K562 (cell line): ENCODE results near the gene ZBTB14. TPM values are rescaled to one million over a fixed set of nuclear protein-coding genes. Genes with fewer than 3 reads are reported as not detected.
A peak's percentile ranks its signal among the peaks of the same experiment; 100 is the strongest.

Experiments
- ATF4 ChIP-seq: fragments of 450-650 bp; formaldehyde crosslinking; IDR thresholded peaks from 2 replicates; pipeline ENCODE4 v1.4.0; 2022; ENCODE audit warnings: mild to moderate bottlenecking, moderate library complexity
- CHD1 ChIP-seq: fragments of 200-600 bp; sonication (generic); IDR thresholded peaks from one replicate; pipeline ENCODE4 v1.6.1; 2012; ENCODE audit warnings: mild to moderate bottlenecking, moderate library complexity, low read length, inconsistent platforms
- CREB1 ChIP-seq, 2 experiments: sonication (generic) in 1 of 2; formaldehyde crosslinking in 1 of 2; IDR thresholded peaks; 2 replicates each; pipeline versions ENCODE4 v1.6.1 to v1.8.0; 2012 to 2022; ENCODE audit warnings: inconsistent platforms in 1 of 2, mild to moderate bottlenecking in 1 of 2, missing genetic modification reagents in 1 of 2, moderate library complexity in 1 of 2
- ETV5 ChIP-seq: sonication (generic); formaldehyde crosslinking; IDR thresholded peaks from 2 replicates; pipeline ENCODE4 v1.4.0; 2020; ENCODE audit warnings: low read depth, mild to moderate bottlenecking, missing genetic modification reagents
- IRF2 ChIP-seq: sonication (generic); formaldehyde crosslinking; IDR thresholded peaks from 2 replicates; pipeline ENCODE4 v1.8.1; 2022; ENCODE audit warnings: mild to moderate bottlenecking, missing genetic modification reagents
- KHSRP ChIP-seq: fragments of 450-650 bp; IDR thresholded peaks from 2 replicates; pipeline ENCODE4 v1.6.1; 2017
- POLR2G ChIP-seq: fragments of 200-400 bp; formaldehyde crosslinking; IDR thresholded peaks from 2 replicates; pipeline ENCODE4 v1.6.1; 2017; ENCODE audit warnings: low read depth, mild to moderate bottlenecking, antibody characterized with exemption, low read length, moderate library complexity
- SIRT6 ChIP-seq: IDR thresholded peaks from one replicate; pipeline ENCODE4 v1.6.1; 2012; ENCODE audit warnings: low read depth, mild to moderate bottlenecking, control low read depth, inconsistent platforms, low read length, moderate library complexity
- U2AF2 ChIP-seq: fragments of 200-400 bp; formaldehyde crosslinking; optimal IDR thresholded peaks from 2 replicates; pipeline ENCODE3; 2017; ENCODE audit warnings: low read depth, mild to moderate bottlenecking, low read length
- XRCC5 ChIP-seq: fragments of 200-400 bp; formaldehyde crosslinking; IDR thresholded peaks from 2 replicates; pipeline ENCODE4 v1.6.1; 2017; ENCODE audit warnings: low read depth, mild to moderate bottlenecking, low read length
- ZBTB1 ChIP-seq: sonication (generic); formaldehyde crosslinking; IDR thresholded peaks from 2 replicates; pipeline ENCODE4 v1.8.1; 2023; ENCODE audit warnings: missing genetic modification reagents, low read depth, mild to moderate bottlenecking, borderline replicate concordance
- ZBTB33 ChIP-seq: sonication (generic); formaldehyde crosslinking; IDR thresholded peaks from 2 replicates; pipeline ENCODE4 v1.8.1; 2023; ENCODE audit warnings: mild to moderate bottlenecking, missing genetic modification reagents
- ZNF75A ChIP-seq: fragments of 450-650 bp; formaldehyde crosslinking; IDR thresholded peaks from 2 replicates; pipeline ENCODE4 v1.4.0; 2020; ENCODE audit warnings: mild to moderate bottlenecking
- polyA plus RNA-seq, 8 experiments: library from polyadenylated mRNA; depleted of rRNA in 4 of 8; stranded (reverse) in 5 of 8; unstranded in 3 of 8; fragments of >200 nt; fragmentation: Nextera tagmentation in 2 of 8; fragmentation: Illumina TruSeq in 1 of 8; extraction: Ambion mirVana in 2 of 8; extraction: Trizol in 1 of 8; gene quantifications; 2 replicates each; pipeline versions ENCODE4 v1.2.1 to v1.2.3, GENCODE V29; 2011 to 2014; ENCODE audit warnings: inconsistent platforms in 1 of 8, missing spikeins in 1 of 8
- total RNA-seq, 7 experiments: library from RNA; depleted of rRNA in 6 of 7; stranded (reverse); fragments of >200 nt in 6 of 7; fragmentation: Illumina TruSeq in 2 of 7; extraction: Trizol in 2 of 7; gene quantifications; 2 replicates each; pipeline versions ENCODE4 v1.2.1 to v1.2.3, GENCODE V29; 2011 to 2021; ENCODE audit warnings: low replicate concordance in 1 of 7
- TF ChIP-seq, protein P1 (sequence below): fragments of 450-650 bp; formaldehyde crosslinking; IDR thresholded peaks from 2 replicates; pipeline ENCODE4 v1.4.0; 2020; ENCODE audit warnings: mild to moderate bottlenecking
- TF ChIP-seq, protein P2 (sequence below): fragments of 450-650 bp; IDR thresholded peaks from 2 replicates; pipeline ENCODE4 v1.7.1; 2018; ENCODE audit warnings: mild to moderate bottlenecking, low read depth; ENCODE audit not compliant: partially characterized antibody
- TF ChIP-seq, protein P3 (sequence below), 2 experiments: IDR thresholded peaks in 1 of 2; conservative IDR thresholded peaks in 1 of 2; 2 replicates each; pipeline ENCODE4 v1.6.1; 2016; ENCODE audit warnings: low read depth in 2 of 2, mild to moderate bottlenecking in 1 of 2, missing compliant biosample characterization in 1 of 2, missing genetic modification characterization in 1 of 2, moderate library complexity in 1 of 2

Gene ZBTB14
- total and polyA plus RNA-seq, 9 of the 15 experiments (the other 6 are each of a cell fraction or from before 2014, with no cell fraction given) = 2.8 to 12.6 (median 9.0) TPM

DNA sequence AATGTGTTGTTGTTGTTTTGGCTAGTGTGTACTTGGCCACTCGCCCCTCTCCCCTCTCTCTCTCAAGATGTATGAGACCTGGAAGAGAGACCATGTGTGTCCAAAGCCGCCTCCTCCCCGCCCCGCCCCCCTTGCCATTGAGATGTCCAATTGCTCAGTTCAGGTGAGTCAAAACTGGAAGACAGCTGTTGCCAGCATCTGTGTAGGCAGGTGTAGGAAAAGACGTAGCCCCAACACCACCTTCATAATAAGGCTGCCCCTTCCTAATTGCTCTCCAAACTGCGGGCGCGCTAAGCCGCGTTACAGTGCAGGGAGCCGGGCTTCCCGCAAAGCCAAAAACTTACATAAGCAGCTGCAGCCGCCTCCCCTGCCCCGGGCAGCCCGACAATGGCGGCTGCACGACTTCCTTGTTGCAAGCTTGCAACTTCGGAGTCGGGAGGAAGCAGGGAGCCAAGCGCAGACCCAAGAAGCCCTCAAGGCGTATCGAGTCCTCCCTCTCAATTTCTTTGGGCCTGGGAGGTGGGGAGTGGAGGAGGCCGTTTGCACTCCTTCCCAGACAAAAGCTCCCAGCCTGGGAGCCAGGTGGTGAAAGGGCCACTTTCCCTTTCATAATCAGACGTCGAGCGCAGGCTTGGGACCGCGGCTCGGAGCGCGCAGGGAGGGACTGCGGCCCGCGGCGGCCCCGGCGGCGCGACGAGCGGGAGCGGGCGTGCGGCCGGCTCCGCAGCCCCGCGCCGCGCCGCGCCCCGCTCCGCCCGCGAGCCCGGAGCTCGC, 882 bp downstream of the ZBTB14 start (continued):
- TF ChIP-seq ZBTB1 (no peak), ZBTB33 (CRISPR knock-in tag) (no peak), ETV5 (no peak), SIRT6 (no peak), IRF2 (no peak), CREB1 (IDR thresholded peaks at IDR 0.05) (no peak), CREB1 (CRISPR knock-in tag; IDR thresholded peaks at IDR 0.05) (no peak), POLR2G (peak; percentile 62), XRCC5 (no peak), ZNF75A (CRISPR knock-in tag) (no peak), KHSRP (no peak), ATF4 (CRISPR knock-in tag) (no peak), CHD1 (no peak), U2AF2 (no peak)
- TF ChIP-seq, protein P1, sequence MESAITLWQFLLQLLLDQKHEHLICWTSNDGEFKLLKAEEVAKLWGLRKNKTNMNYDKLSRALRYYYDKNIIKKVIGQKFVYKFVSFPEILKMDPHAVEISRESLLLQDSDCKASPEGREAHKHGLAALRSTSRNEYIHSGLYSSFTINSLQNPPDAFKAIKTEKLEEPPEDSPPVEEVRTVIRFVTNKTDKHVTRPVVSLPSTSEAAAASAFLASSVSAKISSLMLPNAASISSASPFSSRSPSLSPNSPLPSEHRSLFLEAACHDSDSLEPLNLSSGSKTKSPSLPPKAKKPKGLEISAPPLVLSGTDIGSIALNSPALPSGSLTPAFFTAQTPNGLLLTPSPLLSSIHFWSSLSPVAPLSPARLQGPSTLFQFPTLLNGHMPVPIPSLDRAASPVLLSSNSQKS (CRISPR knock-in tag) = no peak
- TF ChIP-seq, protein P2, sequence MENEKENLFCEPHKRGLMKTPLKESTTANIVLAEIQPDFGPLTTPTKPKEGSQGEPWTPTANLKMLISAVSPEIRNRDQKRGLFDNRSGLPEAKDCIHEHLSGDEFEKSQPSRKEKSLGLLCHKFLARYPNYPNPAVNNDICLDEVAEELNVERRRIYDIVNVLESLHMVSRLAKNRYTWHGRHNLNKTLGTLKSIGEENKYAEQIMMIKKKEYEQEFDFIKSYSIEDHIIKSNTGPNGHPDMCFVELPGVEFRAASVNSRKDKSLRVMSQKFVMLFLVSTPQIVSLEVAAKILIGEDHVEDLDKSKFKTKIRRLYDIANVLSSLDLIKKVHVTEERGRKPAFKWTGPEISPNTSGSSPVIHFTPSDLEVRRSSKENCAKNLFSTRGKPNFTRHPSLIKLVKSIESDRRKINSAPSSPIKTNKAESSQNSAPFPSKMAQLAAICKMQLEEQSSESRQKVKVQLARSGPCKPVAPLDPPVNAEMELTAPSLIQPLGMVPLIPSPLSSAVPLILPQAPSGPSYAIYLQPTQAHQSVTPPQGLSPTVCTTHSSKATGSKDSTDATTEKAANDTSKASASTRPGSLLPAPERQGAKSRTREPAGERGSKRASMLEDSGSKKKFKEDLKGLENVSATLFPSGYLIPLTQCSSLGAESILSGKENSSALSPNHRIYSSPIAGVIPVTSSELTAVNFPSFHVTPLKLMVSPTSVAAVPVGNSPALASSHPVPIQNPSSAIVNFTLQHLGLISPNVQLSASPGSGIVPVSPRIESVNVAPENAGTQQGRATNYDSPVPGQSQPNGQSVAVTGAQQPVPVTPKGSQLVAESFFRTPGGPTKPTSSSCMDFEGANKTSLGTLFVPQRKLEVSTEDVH = peak; percentile 42
- TF ChIP-seq, protein P3, sequence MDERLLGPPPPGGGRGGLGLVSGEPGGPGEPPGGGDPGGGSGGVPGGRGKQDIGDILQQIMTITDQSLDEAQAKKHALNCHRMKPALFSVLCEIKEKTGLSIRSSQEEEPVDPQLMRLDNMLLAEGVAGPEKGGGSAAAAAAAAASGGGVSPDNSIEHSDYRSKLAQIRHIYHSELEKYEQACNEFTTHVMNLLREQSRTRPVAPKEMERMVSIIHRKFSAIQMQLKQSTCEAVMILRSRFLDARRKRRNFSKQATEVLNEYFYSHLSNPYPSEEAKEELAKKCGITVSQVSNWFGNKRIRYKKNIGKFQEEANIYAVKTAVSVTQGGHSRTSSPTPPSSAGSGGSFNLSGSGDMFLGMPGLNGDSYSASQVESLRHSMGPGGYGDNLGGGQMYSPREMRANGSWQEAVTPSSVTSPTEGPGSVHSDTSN (CRISPR knock-in tag; IDR thresholded peaks at IDR 0.05; ENCODE audit: low read depth) = no peak
- TF ChIP-seq, protein P3 (tag; conservative IDR thresholded peaks at IDR 0.05; ENCODE audit: low read depth) = no peak
